ENCODE measurements around the gene NPY5R.

NPY5R gene

DNA sequence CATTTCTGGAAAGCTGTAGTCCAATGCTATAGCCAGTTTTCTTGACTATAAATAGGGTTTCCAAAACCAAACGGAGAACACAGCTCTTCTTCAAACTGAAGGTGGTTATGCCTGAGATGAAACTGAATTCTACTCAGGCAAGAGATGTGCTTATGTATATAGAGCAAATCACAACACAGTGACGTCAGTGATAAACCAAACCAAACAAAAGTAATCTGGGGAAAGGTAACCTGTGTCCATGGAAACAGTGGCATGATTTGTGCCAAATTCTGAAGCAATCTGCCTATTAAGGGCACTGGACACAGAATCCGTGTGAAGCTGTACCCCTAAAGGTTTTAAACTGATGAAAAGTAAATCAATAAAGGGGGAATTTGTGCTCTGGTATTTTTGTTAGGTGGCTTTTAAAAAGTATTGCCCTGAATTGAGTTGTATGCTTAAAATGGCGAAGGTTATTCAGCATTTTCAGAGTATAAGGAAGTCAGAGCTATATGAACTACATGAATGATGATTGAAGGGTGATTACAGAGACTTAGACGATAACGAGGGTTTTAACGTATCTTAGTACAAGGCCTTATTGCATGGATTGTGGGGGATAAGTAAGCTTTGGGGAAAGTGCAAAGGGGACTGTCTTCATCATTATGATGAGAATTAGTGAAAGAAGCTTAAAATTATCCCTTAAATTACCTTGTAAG lies 38.6 kb downstream of the NPY5R start:
- DNase-seq = no peak
- Histone ChIP-seq H3K4me1 (ENCODE audit: low read length) (no peaks in the 10 kb centered on the region), H3F3A (ENCODE audit: insufficient read depth, low read length) (no peaks in the 10 kb centered on the region), H3K4me3 (ENCODE audit: low read length) (no peak overlapping the region), H3K27me3 (replicated peaks; ENCODE audit: insufficient read depth, low read length) (no peaks in the 10 kb centered on the region), H3K4me2 (ENCODE audit: low read depth, low read length) (no peak overlapping the region), H3K9me3 (replicated peaks; ENCODE audit: insufficient read depth, low read length) (no peaks in the 10 kb centered on the region; the same call in 1 of the 2 replicates), H2AFZ (ENCODE audit: low read length) (no peak overlapping the region), H3K79me2 (ENCODE audit: low read length) (no peaks in the 10 kb centered on the region), H3K36me3 (replicated peaks; ENCODE audit: insufficient read depth, low read length) (no peaks in the 10 kb centered on the region), H3K9ac (ENCODE audit: low read length) (no peak overlapping the region), H4K20me1 (ENCODE audit: insufficient read depth, low read length) (no peaks in the 10 kb centered on the region), H3K27ac (ENCODE audit: low read length) (no peak overlapping the region), H3K9me2 (replicated peaks; ENCODE audit: insufficient read depth, low read length) (no peaks in the 10 kb centered on the region)
- TF ChIP-seq, protein P1, sequence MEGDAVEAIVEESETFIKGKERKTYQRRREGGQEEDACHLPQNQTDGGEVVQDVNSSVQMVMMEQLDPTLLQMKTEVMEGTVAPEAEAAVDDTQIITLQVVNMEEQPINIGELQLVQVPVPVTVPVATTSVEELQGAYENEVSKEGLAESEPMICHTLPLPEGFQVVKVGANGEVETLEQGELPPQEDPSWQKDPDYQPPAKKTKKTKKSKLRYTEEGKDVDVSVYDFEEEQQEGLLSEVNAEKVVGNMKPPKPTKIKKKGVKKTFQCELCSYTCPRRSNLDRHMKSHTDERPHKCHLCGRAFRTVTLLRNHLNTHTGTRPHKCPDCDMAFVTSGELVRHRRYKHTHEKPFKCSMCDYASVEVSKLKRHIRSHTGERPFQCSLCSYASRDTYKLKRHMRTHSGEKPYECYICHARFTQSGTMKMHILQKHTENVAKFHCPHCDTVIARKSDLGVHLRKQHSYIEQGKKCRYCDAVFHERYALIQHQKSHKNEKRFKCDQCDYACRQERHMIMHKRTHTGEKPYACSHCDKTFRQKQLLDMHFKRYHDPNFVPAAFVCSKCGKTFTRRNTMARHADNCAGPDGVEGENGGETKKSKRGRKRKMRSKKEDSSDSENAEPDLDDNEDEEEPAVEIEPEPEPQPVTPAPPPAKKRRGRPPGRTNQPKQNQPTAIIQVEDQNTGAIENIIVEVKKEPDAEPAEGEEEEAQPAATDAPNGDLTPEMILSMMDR (IDR thresholded peaks at IDR 0.05; ENCODE audit: low read length) = no peak
- TF ChIP-seq EZH2 (optimal IDR thresholded peaks at IDR 0.05; ENCODE audit: low read depth, low read length) = no peak
- TF ChIP-seq EZH2phosphoT487 (IDR thresholded peaks at IDR 0.05; ENCODE audit: low read length) = no peak

DNA sequence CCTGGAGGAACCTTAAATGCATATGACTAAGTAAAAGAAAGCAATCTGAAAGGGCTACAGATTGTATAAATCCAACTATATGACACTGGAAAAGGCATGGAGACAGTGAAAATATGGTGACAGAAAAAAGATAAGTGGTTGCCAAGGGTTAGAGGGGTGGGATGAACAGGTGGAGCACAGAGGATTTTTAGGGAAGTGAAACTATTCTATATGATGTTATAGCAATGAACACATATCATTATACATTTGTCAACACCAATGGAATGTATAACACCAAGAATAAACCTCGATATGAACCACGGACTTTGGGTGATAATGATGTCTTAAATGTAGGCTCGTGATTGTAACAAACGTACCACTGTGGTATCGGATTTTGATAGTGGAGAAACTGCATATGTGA lies 40.7 kb downstream of the NPY5R start:
- no peaks in the 10 kb centered on the region for H3F3A ChIP-seq (ENCODE audit: insufficient read depth, low read length)
- H3K4me2 ChIP-seq (ENCODE audit: low read depth, low read length) = no peak overlapping the region
- H3K9ac ChIP-seq (ENCODE audit: low read length) = no peak overlapping the region
- H3K4me1 ChIP-seq (ENCODE audit: low read length) = no peaks in the 10 kb centered on the region
- H4K20me1 ChIP-seq (ENCODE audit: insufficient read depth, low read length) = no peaks in the 10 kb centered on the region
- no peaks in the 10 kb centered on the region for H3K27me3 ChIP-seq (replicated peaks; ENCODE audit: insufficient read depth, low read length)
- H3K9me2 ChIP-seq (replicated peaks; ENCODE audit: insufficient read depth, low read length) = no peaks in the 10 kb centered on the region
- no peaks in the 10 kb centered on the region; the same call in 1 of the 2 replicates for H3K9me3 ChIP-seq (replicated peaks; ENCODE audit: insufficient read depth, low read length)
- no peak overlapping the region for H3K27ac ChIP-seq (ENCODE audit: low read length)
- no peaks in the 10 kb centered on the region for H3K36me3 ChIP-seq (replicated peaks; ENCODE audit: insufficient read depth, low read length)
- H3K4me3 ChIP-seq (ENCODE audit: low read length) = no peak overlapping the region
- no peak for DNase-seq
- TF ChIP-seq EZH2phosphoT487 (IDR thresholded peaks at IDR 0.05; ENCODE audit: low read length) (no peak), EZH2 (optimal IDR thresholded peaks at IDR 0.05; ENCODE audit: low read depth, low read length) (no peak)
- TF ChIP-seq, protein P1 (IDR thresholded peaks at IDR 0.05; ENCODE audit: low read length) = no peak
- no peak overlapping the region for H2AFZ ChIP-seq (ENCODE audit: low read length)
- H3K79me2 ChIP-seq (ENCODE audit: low read length) = no peaks in the 10 kb centered on the region

DNA sequence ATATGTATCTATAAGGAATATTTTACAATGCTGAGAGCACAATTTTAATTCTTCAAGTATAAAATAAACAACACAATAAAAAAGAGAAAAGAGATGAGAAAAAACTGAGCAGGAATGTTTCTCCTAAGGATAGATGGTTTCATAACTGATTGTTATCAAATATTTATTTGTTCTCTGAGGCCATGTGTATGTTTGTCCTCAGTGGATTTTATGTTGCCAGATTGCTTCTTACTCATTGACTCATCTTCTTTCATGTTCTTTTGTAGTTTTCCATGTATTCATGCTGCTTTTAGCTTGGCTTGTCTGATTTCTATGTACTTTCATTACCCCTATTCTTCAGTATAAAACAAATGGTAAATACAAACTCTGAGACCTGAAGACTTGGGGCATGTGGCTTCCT lies 41.2 kb downstream of the NPY5R start:
- Histone ChIP-seq H4K20me1 (ENCODE audit: insufficient read depth, low read length) (no peaks in the 10 kb centered on the region), H3K9ac (ENCODE audit: low read length) (no peak overlapping the region), H3K4me3 (ENCODE audit: low read length) (no peak overlapping the region), H3K9me3 (replicated peaks; ENCODE audit: insufficient read depth, low read length) (no peaks in the 10 kb centered on the region; the same call in 1 of the 2 replicates), H3K27me3 (replicated peaks; ENCODE audit: insufficient read depth, low read length) (no peaks in the 10 kb centered on the region), H3K4me1 (ENCODE audit: low read length) (no peaks in the 10 kb centered on the region), H3K9me2 (replicated peaks; ENCODE audit: insufficient read depth, low read length) (no peaks in the 10 kb centered on the region), H2AFZ (ENCODE audit: low read length) (no peak overlapping the region), H3K4me2 (ENCODE audit: low read depth, low read length) (no peak overlapping the region), H3K36me3 (replicated peaks; ENCODE audit: insufficient read depth, low read length) (no peaks in the 10 kb centered on the region), H3F3A (ENCODE audit: insufficient read depth, low read length) (no peaks in the 10 kb centered on the region), H3K27ac (ENCODE audit: low read length) (no peak overlapping the region), H3K79me2 (ENCODE audit: low read length) (no peaks in the 10 kb centered on the region)
- no peak for DNase-seq
- TF ChIP-seq EZH2phosphoT487 (IDR thresholded peaks at IDR 0.05; ENCODE audit: low read length) = no peak
- TF ChIP-seq, protein P1 (IDR thresholded peaks at IDR 0.05; ENCODE audit: low read length) = no peak
- TF ChIP-seq EZH2 (optimal IDR thresholded peaks at IDR 0.05; ENCODE audit: low read depth, low read length) = no peak
